Measurements from ENCODE around the gene C18orf63. TPM values are rescaled to one million over a fixed set of nuclear protein-coding genes. Genes with fewer than 3 reads are reported as not detected.
"Not testable (repeated sequence)": the region's sequence is repeated elsewhere in the genome, so short reads cannot be mapped to it uniquely, and the experiment has no call there.

The C18orf63 gene
- total and polyA plus RNA-seq, 3 donors from 2014 or later = 9.8 to 22.1 (median 13.7) TPM

- intact Hi-C loops (cut with DNase I; ENCODE audit: low total_unique reads) = no loop called here
- 1% methylated on average over 13 to 67 of the region's 68 CpGs for WGBS, 2 donors
These were observed 23.7 kb upstream of the C18orf63 start, which contains the start of gene CYB5A for GRCh38 chr18:74291771-74292540. CYB5A (minus strand) TSS chr18:74291963; CDS start chr18:74291875, 88 bp downstream.

GRCh38 chr18:74292541-74292858 is 23.1 kb upstream of the C18orf63 start:
- DNase-seq = no peak
- Histone ChIP-seq H3K9me3 (no peaks in the 10 kb centered on the region), H3K36me3 (ENCODE audit: low read depth, missing control alignments) (no peaks in the 10 kb centered on the region), H3K4me3 (peak overlapping the region; percentile 83 to 87), H3K27ac (peak overlapping the region; percentile 76 to 79), H3K4me1 (peaks cover 18% of the 10 kb centered on the region), H3K27me3 (no peaks in the 10 kb centered on the region)
- TF ChIP-seq POLR2A (IDR thresholded peaks at IDR 0.05) = no peak
- no peak for TF ChIP-seq CTCF (IDR thresholded peaks at IDR 0.05)
- 3 to 8% methylated on average over 4 of the region's 4 CpGs for WGBS, 2 donors
- intact Hi-C loops (cut with DNase I; ENCODE audit: low total_unique reads) = no loop called here

More at GRCh38 chr18:74291771-74292540, 23.7 kb upstream of the C18orf63 start, which contains the start of gene CYB5A:
- H3K27me3 ChIP-seq = no peaks in the 10 kb centered on the region
- no peaks in the 10 kb centered on the region for H3K9me3 ChIP-seq
- DNase-seq = peak; percentile 99
- no peak for TF ChIP-seq CTCF (IDR thresholded peaks at IDR 0.05)
- no peak for TF ChIP-seq POLR2A (IDR thresholded peaks at IDR 0.05)
- peak within 1 kb of the TSS; percentile 83 to 87 for H3K4me3 ChIP-seq
- peaks cover 18% of the 10 kb centered on the region for H3K4me1 ChIP-seq
- H3K27ac ChIP-seq = peak within 1 kb of the TSS; percentile 76 to 79
- H3K36me3 ChIP-seq (ENCODE audit: low read depth, missing control alignments) = no peaks in the 10 kb centered on the region

- H3K9me3 ChIP-seq; intact Hi-C loops (cut with DNase I; ENCODE audit: low total_unique reads); DNase-seq; H3K27ac ChIP-seq; H3K4me3 ChIP-seq; H3K27me3 ChIP-seq; H3K36me3 ChIP-seq (ENCODE audit: low read depth, missing control alignments): not testable (repeated sequence)
- H3K4me1 ChIP-seq = peaks cover 18% of the 10 kb centered on the region
- 85 to 94% methylated on average over 3 of the region's 3 CpGs for WGBS, 2 donors
These were observed 22.7 kb upstream of the C18orf63 start for GRCh38 chr18:74292982-74293381.

- Histone ChIP-seq H3K9me3 (no peaks in the 10 kb centered on the region), H3K27me3 (no peaks in the 10 kb centered on the region), H3K4me1 (peaks cover 13% of the 10 kb centered on the region), H3K36me3 (ENCODE audit: low read depth, missing control alignments) (no peaks in the 10 kb centered on the region), H3K4me3 (no peak overlapping the region), H3K27ac (no peak overlapping the region)
- intact Hi-C loops (cut with DNase I; ENCODE audit: low total_unique reads) = no loop called here
- WGBS, 2 donors = 95 to 96% methylated on average over 8 of the region's 8 CpGs
- no peak for DNase-seq
- TF ChIP-seq CTCF (IDR thresholded peaks at IDR 0.05) (no peak), POLR2A (IDR thresholded peaks at IDR 0.05) (no peak)
These were observed 21.1 kb upstream of the C18orf63 start for GRCh38 chr18:74294526-74294925.

- DNase-seq = no peak
- Histone ChIP-seq H3K27me3 (no peaks in the 10 kb centered on the region), H3K27ac (peak overlapping the region in 1 of 2 donors; percentile 71), H3K36me3 (ENCODE audit: low read depth, missing control alignments) (no peaks in the 10 kb centered on the region), H3K4me1 (no peaks in the 10 kb centered on the region), H3K4me3 (no peak overlapping the region), H3K9me3 (no peaks in the 10 kb centered on the region)
- no peak for TF ChIP-seq POLR2A (IDR thresholded peaks at IDR 0.05)
- no peak for TF ChIP-seq CTCF (IDR thresholded peaks at IDR 0.05)
- intact Hi-C loops (cut with DNase I; ENCODE audit: low total_unique reads) = no loop called here
- WGBS, 2 donors = 67 to 98% methylated on average over 1 of the region's 1 CpG
These were observed 16.5 kb upstream of the C18orf63 start for GRCh38 chr18:74299162-74299561.
